CD14-positive monocyte (primary cell): Measurements from ENCODE around the gene ICOS. TPM values are rescaled to one million over a fixed set of nuclear protein-coding genes. Genes with fewer than 3 reads are reported as not detected.
"Not testable (repeated sequence)": the region's sequence is repeated elsewhere in the genome, so short reads cannot be mapped to it uniquely, and the experiment has no call there.

ENCODE experiments used
- DNase-seq, 3 donors: peaks; one replicate each; pipeline ENCODE4 v3.0.0-alpha.2; 2011 to 2022
- H2AFZ ChIP-seq: 2 replicates; pipeline ENCODE4 v1.6.0; 2012; ENCODE audit warnings: mild to moderate bottlenecking, low read depth, low read length, inconsistent platforms; ENCODE audit not compliant: insufficient read depth, poor library complexity, severe bottlenecking
- H3K27ac ChIP-seq, 2 donors: 1 replicate in 1 of 2; 2 replicates in 1 of 2; pipeline ENCODE4 v1.5.1; 2012 to 2013; ENCODE audit warnings: low read length in 2 of 2, control low read depth in 1 of 2, inconsistent platforms in 1 of 2, low read depth in 1 of 2, mild to moderate bottlenecking in 1 of 2
- H3K27me3 ChIP-seq, 2 donors: one replicate each; pipeline versions ENCODE4 v1.6.0 to v1.6.1; 2011 to 2013; ENCODE audit warnings: low read length in 2 of 2; ENCODE audit not compliant: control insufficient read depth in 2 of 2, insufficient read depth in 2 of 2
- H3K36me3 ChIP-seq, 2 donors: replicated peaks in 1 of 2; 1 replicate in 1 of 2; 2 replicates in 1 of 2; pipeline versions ENCODE4 v1.5.1 to v1.6.1; 2012 to 2013; ENCODE audit warnings: low read length in 2 of 2, control low read depth in 1 of 2, inconsistent platforms in 1 of 2, mild to moderate bottlenecking in 1 of 2; ENCODE audit not compliant: insufficient read depth in 2 of 2, control insufficient read depth in 1 of 2
- H3K4me1 ChIP-seq, 2 donors: 1 replicate in 1 of 2; 2 replicates in 1 of 2; pipeline versions ENCODE4 v1.5.1 to v1.6.1; 2012 to 2013; ENCODE audit warnings: low read length in 2 of 2, control low read depth in 1 of 2, inconsistent platforms in 1 of 2, mild to moderate bottlenecking in 1 of 2, moderate library complexity in 1 of 2; ENCODE audit not compliant: insufficient read depth in 2 of 2, control insufficient read depth in 1 of 2
- H3K4me2 ChIP-seq: replicated peaks from 2 replicates; pipeline ENCODE3; 2012; ENCODE audit warnings: low read length, moderate library complexity, mild to moderate bottlenecking; ENCODE audit not compliant: poor library complexity, severe bottlenecking; ENCODE audit errors: extremely low read depth
- H3K4me3 ChIP-seq, 3 experiments: fragments of 200-600 bp in 1 of 3; sonication (generic) in 1 of 3; replicated peaks in 1 of 3; 1 replicate in 2 of 3; 2 replicates in 1 of 3; pipeline ENCODE4 v1.5.1; 2011 to 2013; ENCODE audit warnings: low read length in 3 of 3, mild to moderate bottlenecking in 3 of 3, control low read depth in 2 of 3, low read depth in 2 of 3, inconsistent platforms in 1 of 3, moderate library complexity in 1 of 3
- H3K79me2 ChIP-seq: 2 replicates; pipeline ENCODE4 v1.6.0; 2012; ENCODE audit warnings: mild to moderate bottlenecking, control low read depth, inconsistent platforms, low read length, moderate library complexity; ENCODE audit not compliant: insufficient read depth
- H3K9ac ChIP-seq: 2 replicates; pipeline ENCODE4 v1.6.0; 2017; ENCODE audit warnings: low read length, mild to moderate bottlenecking; ENCODE audit not compliant: insufficient read depth, poor library complexity, severe bottlenecking
- H3K9me3 ChIP-seq, 2 donors: replicated peaks in 1 of 2; 1 replicate in 1 of 2; 2 replicates in 1 of 2; pipeline versions ENCODE4 v1.5.1 to v1.6.1; 2012 to 2013; ENCODE audit warnings: low read length in 2 of 2, control low read depth in 1 of 2; ENCODE audit not compliant: control insufficient read depth in 1 of 2, insufficient read depth in 1 of 2
- H4K20me1 ChIP-seq: 2 replicates; pipeline ENCODE4 v1.6.0; 2012; ENCODE audit warnings: mild to moderate bottlenecking, low read length, control low read depth, moderate library complexity; ENCODE audit not compliant: insufficient read depth
- H3K27ac Mint-ChIP-seq, 7 donors: one replicate each; pipeline ENCODE4 v1.8.0; 2020; ENCODE audit warnings: mild to moderate bottlenecking in 7 of 7, mixed read lengths in 7 of 7, moderate library complexity in 6 of 7, inconsistent platforms in 2 of 7
- H3K27me3 Mint-ChIP-seq, 3 donors: one replicate each; pipeline ENCODE4 v1.8.0; 2021 to 2022; ENCODE audit warnings: low read depth in 3 of 3, mild to moderate bottlenecking in 3 of 3, mixed read lengths in 3 of 3, moderate library complexity in 3 of 3, inconsistent platforms in 1 of 3
- H3K36me3 Mint-ChIP-seq, 2 donors: one replicate each; pipeline ENCODE4 v1.8.0; 2020; ENCODE audit warnings: mixed read lengths in 2 of 2, inconsistent platforms in 1 of 2, mild to moderate bottlenecking in 1 of 2
- H3K4me1 Mint-ChIP-seq: one replicate; pipeline ENCODE4 v1.8.0; 2020; ENCODE audit warnings: mild to moderate bottlenecking, mixed read lengths
- H3K4me3 Mint-ChIP-seq, 2 donors: one replicate each; pipeline ENCODE4 v1.8.0; 2020; ENCODE audit warnings: mild to moderate bottlenecking in 2 of 2, mixed read lengths in 2 of 2, moderate library complexity in 1 of 2
- H3K9me3 Mint-ChIP-seq, 7 donors: one replicate each; pipeline ENCODE4 v1.8.0; 2020 to 2022; ENCODE audit warnings: mixed read lengths in 7 of 7, mild to moderate bottlenecking in 6 of 7, moderate library complexity in 6 of 7, inconsistent platforms in 2 of 7
- CTCF ChIP-seq: fragments of 200-600 bp; IDR thresholded peaks from one replicate; pipeline ENCODE4 v1.8.0; 2022; ENCODE audit warnings: antibody characterized with exemption, mild to moderate bottlenecking
- WGBS: methylation state at CpG from one replicate; pipeline ENCODE4 v1.1.5; 2013; ENCODE audit warnings: missing lambda C conversion rate; ENCODE audit not compliant: insufficient coverage; 5-methylcytosine and 5-hydroxymethylcytosine counted together
- intact Hi-C, 2 donors: fragments of 100-400 bp; cut with micrococcal nuclease; formaldehyde crosslinking; loops; one replicate each; pipeline versions ENCODE4 v1.15.0 to v1.15.1; 2023
- polyA plus RNA-seq, 3 donors: library from polyadenylated mRNA; depleted of rRNA in 1 of 3; unstranded in 2 of 3; stranded (reverse) in 1 of 3; fragments of 300-500 nt in 2 of 3; fragments of >200 nt in 1 of 3; fragmentation: Illumina TruSeq in 2 of 3; gene quantifications; 1 replicate in 2 of 3; 2 replicates in 1 of 3; pipeline ENCODE4 v1.2.3, GENCODE V29; 2012 to 2021

ICOS gene
- polyA plus RNA-seq, 3 donors, result 0.03 to 0.13 TPM; not detected in 1

- no peak for DNase-seq
- intact Hi-C loops, result no loop called here
- Mint-ChIP-seq H3K27ac (no peak overlapping the region), H3K27me3 (peaks cover 2 to 4% (median 3%) of the 10 kb centered on the region in 3 donors), H3K4me1 (no peaks in the 10 kb centered on the region), H3K9me3 (peaks cover 0 to 2% (median 0%) of the 10 kb centered on the region in 7 donors), H3K36me3 (no peaks in the 10 kb centered on the region), H3K4me3 (peak overlapping the region in 1 of 2 donors; percentile 32)
- Histone ChIP-seq H3K9ac (no peak overlapping the region), H3K4me2 (no peak overlapping the region), H2AFZ (no peak overlapping the region), H3K4me1 (no peaks in the 10 kb centered on the region), H3K27me3 (no peaks in the 10 kb centered on the region), H3K4me3 (no peak overlapping the region), H4K20me1 (no peaks in the 10 kb centered on the region), H3K9me3 (no peaks in the 10 kb centered on the region), H3K36me3 (no peaks in the 10 kb centered on the region), H3K79me2 (no peaks in the 10 kb centered on the region), H3K27ac (no peak overlapping the region)
- no CpG with 5 or more reads among the region's 1 CpG for WGBS
- no peak for TF ChIP-seq CTCF
Observed at GRCh38 chr2:203937788-203938187, 1.2 kb downstream of the ICOS start.

- Histone ChIP-seq H3K4me2 (no peak overlapping the region), H4K20me1 (no peaks in the 10 kb centered on the region), H3K9me3 (peaks cover 0 to 3% of the 10 kb centered on the region in 2 donors), H3K4me1 (no peaks in the 10 kb centered on the region), H3K9ac (no peak overlapping the region), H3K27me3 (no peaks in the 10 kb centered on the region), H3K4me3 (no peak overlapping the region), H3K36me3 (no peaks in the 10 kb centered on the region), H3K27ac (no peak overlapping the region), H3K79me2 (no peaks in the 10 kb centered on the region), H2AFZ (no peak overlapping the region)
- Mint-ChIP-seq H3K4me1 (no peaks in the 10 kb centered on the region), H3K27me3 (peaks cover 2 to 6% (median 4%) of the 10 kb centered on the region in 3 donors), H3K4me3 (no peak overlapping the region), H3K36me3 (no peaks in the 10 kb centered on the region), H3K9me3 (peaks cover 0 to 4% (median 0%) of the 10 kb centered on the region in 7 donors), H3K27ac (peak overlapping the region in 1 of 7 donors; percentile 1)
- whole genome bisulfite sequencing, result no CpG with 5 or more reads among the region's 4 CpGs
- no peak for DNase-seq
- no peak for TF ChIP-seq CTCF
- intact Hi-C loops, result no loop called here
Observed at GRCh38 chr2:203940039-203940438, 3.5 kb downstream of the ICOS start.

GRCh38 chr2:203943493-203944382, 7.2 kb downstream of the ICOS start:
- H3K4me3 ChIP-seq, H3K4me1 Mint-ChIP-seq, DNase-seq, H3K79me2 ChIP-seq, H3K27ac Mint-ChIP-seq, H3K9me3 ChIP-seq, H3K9ac ChIP-seq, H3K4me1 ChIP-seq, H3K27me3 ChIP-seq, H3K36me3 Mint-ChIP-seq, H3K9me3 Mint-ChIP-seq, H2AFZ ChIP-seq, H3K36me3 ChIP-seq, H4K20me1 ChIP-seq, H3K27me3 Mint-ChIP-seq, H3K4me2 ChIP-seq, H3K27ac ChIP-seq, intact Hi-C loops, H3K4me3 Mint-ChIP-seq: not testable (repeated sequence)
- WGBS, result 100% methylated on average over 2 of the region's 7 CpGs
